GM18868 (cell line): ENCODE measurements around the gene NPAS3.

Experiments
- ATAC-seq: cut with Tn5 transposase; IDR thresholded peaks from one replicate; pipeline ENCODE4 v1.9.1; 2021; ENCODE audit warnings: mild to moderate bottlenecking, moderate library complexity; ENCODE audit not compliant: unreplicated experiment

Gene NPAS3

GRCh38 chr14:33150666-33151428 lies 212.2 kb downstream of the NPAS3 start:
- ATAC-seq = no peak

GRCh38 chr14:33163109-33163508 lies 224.4 kb downstream of the NPAS3 start:
- no peak for ATAC-seq

GRCh38 chr14:33163600-33163999 lies 224.9 kb downstream of the NPAS3 start:
- no peak for ATAC-seq

- ATAC-seq = no peak
Measured at GRCh38 chr14:33165144-33165925, 226.7 kb downstream of the NPAS3 start.

GRCh38 chr14:33165926-33166289 lies 227.2 kb downstream of the NPAS3 start:
- ATAC-seq = no peak

GRCh38 chr14:33175951-33176350 lies 237.3 kb downstream of the NPAS3 start:
- no peak for ATAC-seq

- no peak for ATAC-seq
Measured at GRCh38 chr14:33184587-33184986, 245.9 kb downstream of the NPAS3 start.

- ATAC-seq = no peak
Measured at GRCh38 chr14:33186656-33187055, 248.0 kb downstream of the NPAS3 start.

GRCh38 chr14:33188880-33189279 lies 250.2 kb downstream of the NPAS3 start:
- no peak for ATAC-seq

- no peak for ATAC-seq
Measured at GRCh38 chr14:33191855-33192254, 253.2 kb downstream of the NPAS3 start.

- no peak for ATAC-seq
Measured at GRCh38 chr14:33194551-33194950, 255.9 kb downstream of the NPAS3 start.

- ATAC-seq = no peak
Measured at GRCh38 chr14:33198684-33199083, 260.0 kb downstream of the NPAS3 start.

- no peak for ATAC-seq
Measured at GRCh38 chr14:33201116-33201515, 262.4 kb downstream of the NPAS3 start.

GRCh38 chr14:33206981-33207380 lies 268.3 kb downstream of the NPAS3 start:
- ATAC-seq = no peak

- ATAC-seq = no peak
Measured at GRCh38 chr14:33207467-33208017, 268.9 kb downstream of the NPAS3 start.

- ATAC-seq = no peak
Measured at GRCh38 chr14:33210311-33210710, 271.6 kb downstream of the NPAS3 start.

GRCh38 chr14:33218026-33218425 lies 279.3 kb downstream of the NPAS3 start:
- no peak for ATAC-seq

GRCh38 chr14:33219957-33220356 lies 281.3 kb downstream of the NPAS3 start:
- ATAC-seq = no peak

GRCh38 chr14:33229269-33229929 lies 290.7 kb downstream of the NPAS3 start:
- no peak for ATAC-seq

- ATAC-seq = no peak
Measured at GRCh38 chr14:33230021-33230420, 291.3 kb downstream of the NPAS3 start.

GRCh38 chr14:33232031-33232430 lies 293.4 kb downstream of the NPAS3 start:
- no peak for ATAC-seq
